ENCODE data around the gene MPRIP. TPM values are rescaled to one million over a fixed set of nuclear protein-coding genes. Genes with fewer than 3 reads are reported as not detected.

The MPRIP gene
- total RNA-seq, 2 experiments from 2014 or later: 132 to 135 TPM

- peak; percentile 6 for DNase-seq
- peaks cover 3% of the 10 kb centered on the region for H3K36me3 Mint-ChIP-seq (ENCODE audit: low read depth)
- ATAC-seq: no peak
These were observed 194.2 kb downstream of the MPRIP start for GRCh38 chr17:17236295-17237025.

GRCh38 chr17:17237026-17237799, 195.0 kb downstream of the MPRIP start, which contains the start of gene FLCN:
Gene FLCN, minus strand, starts transcription at chr17:17237168. Its CDS starts 9,031 bp downstream, at chr17:17228137.
- H3K4me1 Mint-ChIP-seq (ENCODE audit: low read depth): peaks cover 36% of the 10 kb centered on the region
- peaks cover 3% of the 10 kb centered on the region for H3K36me3 Mint-ChIP-seq (ENCODE audit: low read depth)
- TF ChIP-seq CTCF (IDR thresholded peaks at IDR 0.05): no peak
- ATAC-seq (peak; percentile 92), DNase-seq (peak; percentile 91)
- no peaks in the 10 kb centered on the region for H3K9me3 Mint-ChIP-seq
- ChIA-PET POLR2A (interaction anchor here (0.7 to 2.5 kb wide), 8 partner anchors 11 to 63 kb away, joined by 3 to 12 read pairs (median 4); no protein-coding TSS in a partner anchor), CTCF (no interaction called here)
- peak within 1 kb of the TSS; percentile 90 for H3K4me3 Mint-ChIP-seq
- intact Hi-C loops (cut with micrococcal nuclease): no loop called here
- peak within 1 kb of the TSS; percentile 95 for H3K27ac Mint-ChIP-seq
- no peaks in the 10 kb centered on the region for H3K27me3 Mint-ChIP-seq

More at GRCh38 chr17:17236295-17237025, 194.2 kb downstream of the MPRIP start:
- CTCF ChIA-PET: interaction anchor here (1.0 to 1.8 kb wide), 5 partner anchors 33 to 245 kb away, joined by 3 to 8 read pairs (median 4); no protein-coding TSS in a partner anchor
- peaks cover 36% of the 10 kb centered on the region for H3K4me1 Mint-ChIP-seq (ENCODE audit: low read depth)
- H3K9me3 Mint-ChIP-seq: no peaks in the 10 kb centered on the region
- POLR2A ChIA-PET: interaction anchor here (0.5 to 2.5 kb wide), 10 partner anchors 10 to 683 kb away, joined by 3 to 12 read pairs (median 4); partner anchors contain the start of gene PLD6
- intact Hi-C loops (cut with micrococcal nuclease): no loop called here
- peak overlapping the region; percentile 95 for H3K27ac Mint-ChIP-seq
- TF ChIP-seq CTCF (IDR thresholded peaks at IDR 0.05): no peak
- H3K4me3 Mint-ChIP-seq: peak overlapping the region; percentile 90
- H3K27me3 Mint-ChIP-seq: no peaks in the 10 kb centered on the region

GRCh38 chr17:17239832-17240231, 197.6 kb downstream of the MPRIP start:
- no peaks in the 10 kb centered on the region for H3K9me3 Mint-ChIP-seq
- intact Hi-C loops (cut with micrococcal nuclease): no loop called here
- H3K4me1 Mint-ChIP-seq (ENCODE audit: low read depth): peaks cover 36% of the 10 kb centered on the region
- no peak overlapping the region for H3K27ac Mint-ChIP-seq
- peaks cover 3% of the 10 kb centered on the region for H3K36me3 Mint-ChIP-seq (ENCODE audit: low read depth)
- no peak for DNase-seq
- no peak for TF ChIP-seq CTCF (IDR thresholded peaks at IDR 0.05)
- no peak for ATAC-seq
- ChIA-PET POLR2A (no interaction called here), CTCF (interaction anchor here (0.8 kb wide), 1 partner anchor 66 kb away, joined by 3 read pairs; no protein-coding TSS in a partner anchor)
- no peaks in the 10 kb centered on the region for H3K27me3 Mint-ChIP-seq
- peak overlapping the region; percentile 90 for H3K4me3 Mint-ChIP-seq

- TF ChIP-seq CTCF (IDR thresholded peaks at IDR 0.05): no peak
- Mint-ChIP-seq H3K4me3 (no peak overlapping the region), H3K27me3 (no peaks in the 10 kb centered on the region), H3K4me1 (ENCODE audit: low read depth) (peaks cover 21% of the 10 kb centered on the region), H3K9me3 (no peaks in the 10 kb centered on the region), H3K36me3 (ENCODE audit: low read depth) (peaks cover 4% of the 10 kb centered on the region), H3K27ac (no peak overlapping the region)
- ATAC-seq (no peak), DNase-seq (no peak)
- intact Hi-C loops (cut with micrococcal nuclease): no loop called here
- ChIA-PET POLR2A (no interaction called here), CTCF (no interaction called here)
These were observed 199.4 kb downstream of the MPRIP start for GRCh38 chr17:17241656-17242055.

Data from activated CD8-positive, alpha-beta T cell treated with anti-CD3 and anti-CD28 coated beads for 36 hours (primary cell).